Activated naive CD8-positive, alpha-beta T cell treated with anti-CD3 and anti-CD28 coated beads, Interleukin-2, amount 10 ng/mL, durations not matched to agents 7 days and 5 days (primary cell): ENCODE measurements around the gene MYO7A. TPM values are rescaled to one million over a fixed set of nuclear protein-coding genes. Genes with fewer than 3 reads are reported as not detected.

Source experiments
- ATAC-seq: fragments of 150-1000 bp; cut with Tn5 transposase; one replicate; pipeline ENCODE4 v1.10.0; 2021; ENCODE audit warnings: low read depth, moderate library complexity
- POLR2A ChIA-PET: fragments of 350-600 bp; sonication (Branson Sonifier 250); formaldehyde crosslinking; loops from one replicate; lab custom pipeline; 2021; ENCODE audit warnings: antibody characterized with exemption; lab: Charles Lee
- DNase-seq: peaks from one replicate; pipeline ENCODE4 v3.0.0; 2021
- H3K27ac Mint-ChIP-seq: one replicate; pipeline ENCODE4 v1.8.0; 2022; ENCODE audit warnings: mild to moderate bottlenecking, mixed read lengths
- H3K27me3 Mint-ChIP-seq: one replicate; pipeline ENCODE4 v1.8.0; 2022; ENCODE audit warnings: mild to moderate bottlenecking, moderate library complexity, mixed read lengths
- H3K36me3 Mint-ChIP-seq: one replicate; pipeline ENCODE4 v1.8.0; 2021; ENCODE audit warnings: mild to moderate bottlenecking, mixed read lengths
- H3K4me1 Mint-ChIP-seq: one replicate; pipeline ENCODE4 v1.8.0; 2021; ENCODE audit warnings: mixed read lengths
- H3K4me3 Mint-ChIP-seq: one replicate; pipeline ENCODE4 v1.8.0; 2022; ENCODE audit warnings: mild to moderate bottlenecking, moderate library complexity, mixed read lengths
- H3K9me3 Mint-ChIP-seq: one replicate; pipeline ENCODE4 v1.8.0; 2021; ENCODE audit warnings: mixed read lengths
- total RNA-seq, 2 experiments: library from RNA; stranded (reverse); gene quantifications; one replicate each; pipeline ENCODE4 v1.2.3, GENCODE V29; 2021

Gene MYO7A
- total RNA-seq, 2 experiments from 2014 or later, result 0.22 to 0.37 TPM

DNA sequence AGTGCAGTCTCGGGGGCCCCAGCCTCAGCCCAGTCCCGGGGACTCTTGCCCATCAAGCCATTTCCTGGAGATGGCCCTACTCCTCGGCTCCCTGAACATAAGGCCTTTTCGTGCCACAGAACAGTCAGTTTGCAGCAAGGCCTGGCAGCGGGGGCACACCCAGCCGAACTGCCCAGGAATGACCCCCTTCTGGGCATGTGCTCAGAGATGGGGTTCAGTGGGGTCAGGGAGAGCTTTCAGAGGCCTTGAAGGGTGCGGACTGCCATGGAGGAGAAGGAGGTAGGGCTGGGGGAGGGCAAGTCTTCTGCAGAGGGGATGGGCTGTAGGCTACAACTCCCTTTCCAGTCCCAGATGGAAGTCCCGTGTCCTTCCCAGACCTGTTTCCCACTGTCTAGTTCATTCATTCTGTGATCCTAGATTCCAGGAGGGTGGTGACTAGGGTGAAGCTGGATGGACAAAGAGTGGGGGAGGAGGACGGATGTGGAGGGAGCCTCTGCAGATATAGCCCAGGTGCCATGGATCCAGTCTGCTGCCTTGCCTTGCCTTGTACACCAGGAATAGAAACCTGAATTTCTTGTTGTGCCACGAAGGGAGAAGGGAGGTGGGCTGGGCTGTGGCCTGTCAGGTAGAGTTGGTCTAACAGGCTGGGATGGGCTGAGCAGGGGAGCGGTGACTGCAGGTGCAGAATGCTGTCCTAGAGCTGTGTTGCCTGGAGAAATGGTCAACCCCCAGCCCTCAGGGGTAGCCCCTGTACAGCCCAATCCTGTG lies 39.6 kb upstream of the MYO7A start:
- no peak for ATAC-seq
- Mint-ChIP-seq H3K9me3 (no peaks in the 10 kb centered on the region), H3K4me3 (no peak overlapping the region), H3K27me3 (no peaks in the 10 kb centered on the region), H3K36me3 (no peaks in the 10 kb centered on the region), H3K27ac (no peak overlapping the region), H3K4me1 (peaks cover 5% of the 10 kb centered on the region)
- POLR2A ChIA-PET, result interaction anchor here (0.6 kb wide), 1 partner anchor 41 kb away, joined by 3 read pairs; no protein-coding TSS in a partner anchor
- DNase-seq, result no peak

DNA sequence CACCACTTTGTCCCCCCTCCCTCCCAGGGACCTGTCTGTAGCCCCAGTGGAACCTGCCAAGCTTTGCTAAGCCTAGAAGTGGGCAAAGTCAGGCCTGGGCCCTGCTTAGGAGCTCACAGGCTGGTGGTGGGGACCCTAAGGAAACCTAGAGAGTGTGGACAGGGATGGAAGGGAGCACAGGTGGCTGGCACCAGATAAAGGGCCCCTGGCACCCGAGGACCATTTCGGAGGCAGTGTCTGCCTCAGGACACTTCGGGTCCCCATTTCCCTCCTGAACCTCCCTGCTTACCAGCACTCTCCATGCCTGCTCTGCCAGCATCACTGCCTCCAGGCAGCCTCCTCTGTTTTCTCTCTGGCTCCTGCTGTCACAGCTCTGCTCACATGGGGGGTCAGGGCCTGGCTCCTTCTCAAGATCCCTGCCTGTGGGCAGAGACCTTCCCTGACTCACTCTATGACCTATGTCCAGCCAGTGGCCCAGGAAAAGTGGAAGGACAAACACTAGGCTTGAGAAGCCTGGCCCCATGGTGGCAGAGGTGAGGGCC lies 39.0 kb upstream of the MYO7A start:
- Mint-ChIP-seq H3K4me3 (no peak overlapping the region), H3K36me3 (no peaks in the 10 kb centered on the region), H3K4me1 (peaks cover 3% of the 10 kb centered on the region), H3K27me3 (no peaks in the 10 kb centered on the region), H3K27ac (no peak overlapping the region), H3K9me3 (no peaks in the 10 kb centered on the region)
- DNase-seq (no peak), ATAC-seq (no peak)
- POLR2A ChIA-PET, result interaction anchor here (0.6 kb wide), 1 partner anchor 42 kb away, joined by 3 read pairs; no protein-coding TSS in a partner anchor

DNA sequence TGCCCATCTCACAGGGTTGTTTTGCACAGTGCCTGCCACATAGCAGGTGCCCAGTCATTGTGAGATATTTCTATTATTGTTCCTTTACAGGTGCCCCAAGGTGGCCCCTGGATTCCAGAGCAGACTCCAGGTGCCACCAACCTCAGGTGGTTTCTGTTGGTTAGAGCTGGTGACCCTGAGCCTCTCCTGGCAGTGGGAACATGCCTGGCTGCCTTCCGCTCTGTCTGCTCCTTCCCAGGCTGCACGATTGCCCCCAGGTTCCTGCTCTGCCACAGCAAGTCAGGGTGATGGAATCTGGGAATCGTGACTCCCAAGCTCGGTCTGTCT lies 38.0 kb upstream of the MYO7A start:
- DNase-seq, result no peak

DNA sequence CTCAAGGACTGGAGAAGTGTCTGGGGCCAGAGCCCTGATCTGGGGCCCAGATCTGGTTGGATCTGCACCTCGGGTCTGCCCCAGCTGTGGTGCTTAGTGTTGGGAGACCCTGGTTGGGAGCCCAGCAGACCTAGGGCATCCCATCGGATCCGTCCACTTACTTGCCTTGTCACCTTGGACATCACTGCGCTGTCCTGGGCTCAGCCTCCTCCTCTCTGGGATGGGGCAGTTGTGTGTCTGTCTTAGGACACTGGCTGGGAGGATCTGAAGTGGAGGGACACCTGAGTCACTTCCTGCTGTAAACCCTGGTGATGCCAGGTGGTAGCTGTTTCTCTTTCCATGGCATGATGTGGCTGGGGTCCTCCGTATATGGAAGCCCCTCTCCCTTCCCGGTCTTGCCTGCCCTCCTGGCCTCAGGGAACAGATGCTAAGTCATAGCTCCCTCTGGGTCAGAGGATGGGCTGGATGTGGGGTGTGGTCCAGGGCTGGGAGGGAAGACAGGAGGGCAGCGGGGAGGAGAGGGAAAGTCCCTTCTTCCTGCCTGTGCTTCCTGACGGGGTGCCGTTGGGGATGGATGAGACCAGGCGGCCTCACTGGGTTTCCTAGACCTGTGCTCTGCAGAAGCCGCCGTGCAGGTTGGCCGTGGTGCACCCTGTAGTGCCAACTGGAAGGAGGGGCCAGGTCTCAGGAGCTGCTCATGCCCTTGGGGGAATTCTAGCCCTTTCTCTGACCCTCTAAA lies 37.5 kb upstream of the MYO7A start:
- no peak for ATAC-seq
- no peak for DNase-seq
- H3K4me1 Mint-ChIP-seq, result peaks cover 3% of the 10 kb centered on the region
- H3K27ac Mint-ChIP-seq, result no peak overlapping the region
- no peak overlapping the region for H3K4me3 Mint-ChIP-seq
- no peaks in the 10 kb centered on the region for H3K9me3 Mint-ChIP-seq
- H3K36me3 Mint-ChIP-seq, result no peaks in the 10 kb centered on the region
- POLR2A ChIA-PET, result interaction anchor here (1.9 to 2.3 kb wide), 2 partner anchors 8 to 43 kb away, joined by 11 to 15 read pairs; no protein-coding TSS in a partner anchor
- H3K27me3 Mint-ChIP-seq, result no peaks in the 10 kb centered on the region

More for the DNA sequence above, 38.0 kb upstream of the MYO7A start:
- Mint-ChIP-seq H3K36me3 (no peaks in the 10 kb centered on the region), H3K27ac (no peak overlapping the region), H3K27me3 (no peaks in the 10 kb centered on the region), H3K9me3 (no peaks in the 10 kb centered on the region), H3K4me3 (no peak overlapping the region), H3K4me1 (peaks cover 3% of the 10 kb centered on the region)
- POLR2A ChIA-PET, result interaction anchor here (2.3 kb wide), 1 partner anchor 43 kb away, joined by 15 read pairs; no protein-coding TSS in a partner anchor
- no peak for ATAC-seq

DNA sequence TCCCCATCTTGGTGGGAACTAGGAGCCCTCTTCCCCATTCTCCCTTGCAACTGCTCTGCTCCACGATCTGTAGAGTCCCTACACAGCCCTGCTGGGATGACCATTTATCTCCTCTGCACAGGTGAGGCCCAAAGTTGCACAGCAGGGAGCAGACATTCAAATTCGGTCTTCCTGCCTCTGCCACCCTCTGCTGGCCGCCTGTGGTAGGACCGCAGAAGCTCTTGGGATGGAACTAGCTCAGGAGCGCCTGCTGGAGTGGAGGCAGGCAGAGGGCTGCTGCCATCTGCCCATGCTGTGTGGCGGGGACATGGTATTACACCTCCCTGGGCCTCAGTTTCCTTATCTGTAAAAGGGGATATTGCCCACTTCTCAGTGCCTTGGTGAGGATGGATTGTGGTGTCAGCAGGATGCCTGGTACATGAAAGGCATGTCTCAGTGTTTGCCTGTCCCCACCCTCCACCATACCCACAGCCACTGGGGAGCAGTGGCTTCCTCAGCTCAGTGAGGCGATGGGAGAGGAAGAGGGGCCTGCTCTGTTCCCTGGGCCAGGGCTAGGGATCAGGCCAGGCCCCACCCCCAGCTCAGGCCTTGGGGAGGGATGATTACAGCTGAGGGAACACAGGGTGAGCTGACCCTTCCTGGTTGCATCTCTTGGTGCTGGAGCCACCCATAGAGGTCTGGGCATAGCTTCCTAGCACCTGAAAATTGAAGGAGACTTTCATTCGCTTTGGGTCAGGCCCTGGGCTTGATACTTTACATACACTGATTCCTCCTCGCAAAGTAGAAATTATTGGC lies 36.7 kb upstream of the MYO7A start:
- POLR2A ChIA-PET, result interaction anchor here (1.9 to 2.3 kb wide), 2 partner anchors 9 to 44 kb away, joined by 11 to 15 read pairs; no protein-coding TSS in a partner anchor
- no peak overlapping the region for H3K4me3 Mint-ChIP-seq
- H3K27me3 Mint-ChIP-seq, result no peaks in the 10 kb centered on the region
- peak; percentile 86 for DNase-seq
- peak; percentile 92 for ATAC-seq
- no peaks in the 10 kb centered on the region for H3K36me3 Mint-ChIP-seq
- no peak overlapping the region for H3K27ac Mint-ChIP-seq
- H3K4me1 Mint-ChIP-seq, result peaks cover 3% of the 10 kb centered on the region
- no peaks in the 10 kb centered on the region for H3K9me3 Mint-ChIP-seq

DNA sequence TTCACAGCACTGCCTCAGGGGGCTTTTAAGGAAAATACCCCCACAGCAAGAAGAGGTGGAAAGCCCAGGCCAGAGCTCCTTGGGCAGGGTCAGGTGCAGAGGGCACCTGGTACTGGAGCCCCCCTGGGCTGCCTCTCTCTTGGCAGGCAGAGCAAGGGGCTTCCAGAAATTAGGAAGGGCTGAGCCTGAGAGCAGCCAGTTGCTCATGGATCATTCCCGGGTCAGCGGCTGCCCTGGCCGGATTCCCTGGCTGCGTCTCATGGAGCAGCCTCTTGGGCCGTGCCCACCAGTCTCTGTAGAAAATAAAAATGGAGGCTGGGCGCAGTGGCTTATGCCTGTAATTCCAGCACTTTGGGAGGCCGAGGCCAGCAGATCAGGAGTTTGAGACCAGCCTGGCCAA lies 35.7 kb upstream of the MYO7A start:
- no peak for DNase-seq
- Mint-ChIP-seq H3K27ac (no peak overlapping the region), H3K9me3 (no peaks in the 10 kb centered on the region), H3K27me3 (no peaks in the 10 kb centered on the region), H3K36me3 (no peaks in the 10 kb centered on the region), H3K4me1 (peaks cover 3% of the 10 kb centered on the region), H3K4me3 (no peak overlapping the region)
- POLR2A ChIA-PET, result interaction anchor here (1.9 to 2.3 kb wide), 2 partner anchors 10 to 45 kb away, joined by 11 to 15 read pairs; no protein-coding TSS in a partner anchor
- ATAC-seq, result no peak

DNA sequence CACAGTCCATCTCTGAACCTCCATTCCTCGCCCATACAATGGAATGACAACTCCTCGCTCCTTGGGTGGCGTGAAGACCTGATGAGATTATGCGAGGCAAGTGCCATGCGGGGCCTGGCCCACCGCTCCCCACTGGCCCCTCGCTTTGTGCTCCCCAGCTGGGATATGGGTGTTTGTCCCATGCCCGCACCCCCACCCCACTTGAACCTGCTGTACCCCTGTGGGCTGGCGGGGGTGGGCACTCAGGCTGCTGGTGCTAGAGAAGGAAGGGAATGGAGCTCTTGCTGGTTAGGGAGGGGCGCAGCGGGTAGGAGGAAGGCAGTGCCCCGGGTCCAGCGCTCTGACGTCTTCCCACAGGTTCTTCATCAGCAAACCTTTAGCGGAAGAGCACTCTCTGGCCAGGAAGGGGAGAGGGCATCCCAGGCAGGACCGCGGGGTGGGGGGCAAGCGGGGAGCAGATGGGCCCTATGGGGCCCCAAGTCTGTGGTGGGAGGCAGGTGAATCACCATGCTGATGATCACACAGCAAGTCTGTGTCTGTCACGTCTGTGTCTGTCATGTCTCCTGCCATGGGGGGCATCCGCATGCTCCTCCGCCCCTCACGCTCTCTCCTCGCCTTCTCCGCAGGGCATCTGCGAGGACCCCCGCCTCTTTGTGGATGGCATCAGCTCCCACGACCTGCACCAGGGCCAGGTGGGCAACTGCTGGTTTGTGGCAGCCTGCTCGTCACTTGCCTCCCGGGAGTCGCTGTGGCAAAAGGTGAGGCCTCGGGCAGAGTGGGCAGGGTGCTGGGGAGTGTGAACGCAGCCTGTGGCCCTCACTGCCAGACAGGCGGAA lies 34.8 kb upstream of the MYO7A start:
- Mint-ChIP-seq H3K4me3 (no peak overlapping the region), H3K36me3 (no peaks in the 10 kb centered on the region), H3K27ac (no peak overlapping the region), H3K4me1 (peaks cover 3% of the 10 kb centered on the region), H3K27me3 (no peaks in the 10 kb centered on the region), H3K9me3 (no peaks in the 10 kb centered on the region)
- no peak for DNase-seq
- no peak for ATAC-seq
- POLR2A ChIA-PET, result no interaction called here

DNA sequence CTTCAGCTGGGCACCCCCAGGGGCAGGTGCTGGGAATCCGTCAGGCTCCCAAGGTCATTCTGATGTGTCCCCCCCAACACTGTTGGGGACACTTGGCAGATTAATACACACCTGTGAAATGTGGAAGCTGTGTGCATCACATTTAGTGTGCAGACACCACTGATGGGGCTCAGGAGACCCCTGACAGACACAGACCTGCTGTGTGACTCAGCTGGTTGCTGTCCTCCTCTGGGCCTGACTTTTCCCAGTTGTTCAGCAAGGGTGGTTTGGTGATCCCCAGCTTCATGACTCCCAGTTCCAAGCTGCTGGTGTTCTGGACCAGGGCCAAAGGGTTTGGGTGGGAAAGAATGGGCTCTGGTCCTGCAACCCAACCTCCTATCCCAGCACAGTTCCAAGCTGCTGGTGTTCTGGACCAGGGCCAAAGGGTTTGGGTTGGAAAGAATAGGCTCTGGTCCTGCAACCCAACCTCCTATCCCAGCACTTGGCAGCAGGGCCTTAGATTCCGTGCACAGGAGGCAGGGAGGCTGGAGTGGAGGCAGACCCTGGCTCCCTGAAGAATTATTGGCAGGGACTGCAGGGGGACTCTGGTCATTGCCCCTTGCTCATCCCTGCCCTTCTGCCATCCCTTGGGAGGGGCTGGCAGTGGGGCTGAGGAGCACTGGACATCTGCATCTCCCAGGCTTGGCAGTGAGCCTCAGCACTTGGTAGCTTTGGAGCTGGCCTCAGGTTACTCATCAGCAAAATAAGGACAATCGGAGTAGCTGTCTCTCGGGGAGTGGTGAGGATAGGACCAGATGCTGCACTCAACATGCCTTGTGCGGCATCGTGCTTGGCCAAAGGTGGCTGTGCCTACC lies 33.8 kb upstream of the MYO7A start:
- H3K4me1 Mint-ChIP-seq, result peaks cover 3% of the 10 kb centered on the region

DNA sequence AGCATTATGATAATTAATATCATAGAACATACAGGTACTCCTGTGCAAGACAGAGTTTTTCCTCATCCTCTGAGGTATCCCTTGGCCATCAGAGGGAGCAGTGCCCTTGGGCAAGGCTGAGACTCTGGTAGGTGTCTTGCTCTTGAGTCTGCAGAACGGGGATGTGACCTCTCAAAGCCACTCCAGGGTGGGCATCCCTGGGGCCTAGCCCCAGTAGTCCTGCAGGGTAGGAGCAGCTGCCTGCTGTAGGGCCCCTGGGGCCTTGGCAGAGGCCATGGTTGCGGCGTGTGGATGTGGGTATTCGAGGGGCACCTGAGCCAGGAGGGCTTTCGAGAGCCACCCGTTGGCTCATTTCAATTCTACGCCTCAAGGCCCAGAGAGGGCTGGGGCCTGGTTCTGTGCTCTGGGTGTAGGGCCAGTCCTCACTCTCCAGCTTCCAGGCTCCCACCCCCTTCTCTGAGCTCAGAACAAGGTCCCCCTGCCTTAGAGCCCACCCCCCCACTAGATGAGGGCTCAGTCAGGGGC lies 33.1 kb upstream of the MYO7A start:
- Mint-ChIP-seq H3K27ac (no peak overlapping the region), H3K27me3 (no peaks in the 10 kb centered on the region), H3K4me1 (peaks cover 3% of the 10 kb centered on the region), H3K4me3 (no peak overlapping the region), H3K9me3 (no peaks in the 10 kb centered on the region), H3K36me3 (no peaks in the 10 kb centered on the region)
- ATAC-seq, result no peak
- POLR2A ChIA-PET, result no interaction called here
- no peak for DNase-seq

More for the DNA sequence above, 33.8 kb upstream of the MYO7A start:
- Mint-ChIP-seq H3K27me3 (no peaks in the 10 kb centered on the region), H3K36me3 (no peaks in the 10 kb centered on the region), H3K27ac (no peak overlapping the region), H3K9me3 (no peaks in the 10 kb centered on the region), H3K4me3 (no peak overlapping the region)
- DNase-seq, result no peak
- POLR2A ChIA-PET, result no interaction called here
- no peak for ATAC-seq

DNA sequence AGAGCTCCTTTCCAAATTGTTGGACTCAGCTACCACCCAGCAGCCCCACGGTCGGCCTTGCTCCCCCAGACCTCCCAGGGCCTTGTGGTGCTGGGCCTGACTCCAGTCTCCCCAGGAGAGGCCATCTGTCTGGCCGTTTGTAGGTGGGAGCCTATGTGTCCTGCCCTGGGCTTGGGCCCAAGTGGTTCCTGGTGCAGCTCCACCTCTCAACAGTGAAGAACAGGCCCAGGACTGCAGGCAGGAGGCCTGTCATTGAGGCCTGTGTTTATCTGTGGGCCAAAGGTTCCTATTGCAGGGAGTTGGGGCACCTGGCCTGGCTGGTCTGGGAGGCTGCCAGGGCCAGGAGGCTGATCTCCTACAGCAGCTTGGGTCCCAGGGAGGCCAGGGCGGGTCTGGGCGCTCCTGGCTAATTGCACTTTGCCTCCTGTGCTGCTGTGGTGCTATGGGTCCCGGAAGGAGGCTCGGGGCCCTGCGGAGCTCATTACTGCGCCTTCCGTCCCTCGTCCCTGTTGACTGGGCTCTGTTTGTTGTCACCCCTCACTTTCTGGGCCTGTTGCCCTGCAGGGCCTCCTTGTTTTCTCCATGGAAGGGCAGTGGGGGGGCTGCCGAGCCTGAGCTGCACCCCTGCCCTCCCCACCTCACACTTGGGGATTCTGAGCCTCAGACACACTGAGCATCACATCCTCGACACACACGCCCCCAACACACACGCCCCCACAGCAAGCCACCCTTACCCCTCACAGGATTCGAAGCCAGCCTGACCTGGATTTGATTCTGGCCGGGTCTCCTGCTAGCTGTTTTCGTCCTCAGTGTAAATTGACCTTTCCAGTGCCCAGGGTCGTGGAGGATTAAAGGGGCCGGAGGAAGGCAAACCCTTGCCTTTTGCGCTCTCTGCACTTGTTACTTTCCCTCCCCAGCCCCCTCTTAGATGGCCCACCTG lies 32.2 kb upstream of the MYO7A start:
- DNase-seq (no peak), ATAC-seq (no peak)
- no peak overlapping the region for H3K4me3 Mint-ChIP-seq
- no peak overlapping the region for H3K27ac Mint-ChIP-seq
- H3K27me3 Mint-ChIP-seq, result peaks cover 1% of the 10 kb centered on the region
- peaks cover 3% of the 10 kb centered on the region for H3K4me1 Mint-ChIP-seq
- no peaks in the 10 kb centered on the region for H3K9me3 Mint-ChIP-seq
- H3K36me3 Mint-ChIP-seq, result no peaks in the 10 kb centered on the region
- POLR2A ChIA-PET, result no interaction called here

DNA sequence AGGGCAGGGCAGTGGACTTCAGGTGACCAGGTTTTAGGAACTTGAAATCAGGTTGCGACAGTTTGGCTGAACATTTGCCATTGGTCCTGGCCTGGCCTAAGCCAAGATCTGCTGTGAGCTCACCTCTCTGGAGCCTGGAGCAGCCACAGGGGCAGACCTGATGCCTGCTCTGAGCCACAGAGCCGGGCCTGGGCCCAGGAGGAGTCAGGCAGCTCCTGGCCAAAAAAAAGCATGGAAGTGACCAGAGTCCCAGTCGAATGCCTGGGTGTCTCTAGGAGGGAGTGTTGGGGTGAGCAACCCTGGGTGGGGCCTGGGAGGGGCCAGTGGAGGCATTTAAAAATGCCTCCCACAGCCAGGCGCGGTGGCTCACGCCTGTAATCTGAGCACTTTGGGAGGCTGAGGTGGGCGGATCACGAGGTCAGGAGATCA lies 31.4 kb upstream of the MYO7A start:
- Mint-ChIP-seq H3K27me3 (peaks cover 1% of the 10 kb centered on the region), H3K4me1 (peaks cover 2% of the 10 kb centered on the region), H3K36me3 (no peaks in the 10 kb centered on the region), H3K9me3 (no peaks in the 10 kb centered on the region), H3K4me3 (no peak overlapping the region), H3K27ac (no peak overlapping the region)
- POLR2A ChIA-PET, result no interaction called here
- ATAC-seq (no peak), DNase-seq (no peak)
